HEK293 (cell line): Measurements from ENCODE around the gene PFN4.

ENCODE experiments used
- GLIS2 ChIP-seq: fragments of 450-650 bp; formaldehyde crosslinking; IDR thresholded peaks from 2 replicates; pipeline ENCODE4 v1.5.1; 2016; ENCODE audit warnings: missing biosample characterization, missing genetic modification characterization
- PRDM1 ChIP-seq: fragments of 450-650 bp; formaldehyde crosslinking; IDR thresholded peaks from 2 replicates; pipeline ENCODE4; 2016; ENCODE audit warnings: missing biosample characterization, missing genetic modification characterization
- REPIN1 ChIP-seq: fragments of 450-650 bp; formaldehyde crosslinking; IDR thresholded peaks from 2 replicates; pipeline ENCODE4 v1.5.1; 2017; ENCODE audit warnings: missing biosample characterization, missing genetic modification characterization, low read depth
- SP2 ChIP-seq: fragments of 450-650 bp; formaldehyde crosslinking; IDR thresholded peaks from 2 replicates; pipeline ENCODE4 v1.5.1; 2016; ENCODE audit warnings: missing biosample characterization, missing genetic modification characterization
- SP3 ChIP-seq: fragments of 450-650 bp; formaldehyde crosslinking; IDR thresholded peaks from 2 replicates; pipeline ENCODE4 v1.5.1; 2016; ENCODE audit warnings: missing biosample characterization, missing genetic modification characterization
- WT1 ChIP-seq: fragments of 450-650 bp; formaldehyde crosslinking; IDR thresholded peaks from 2 replicates; pipeline ENCODE4 v1.5.1; 2016; ENCODE audit warnings: missing biosample characterization, missing genetic modification characterization
- ZBTB7A ChIP-seq: fragments of 450-650 bp; formaldehyde crosslinking; IDR thresholded peaks from 2 replicates; pipeline ENCODE4 v1.5.1; 2016; ENCODE audit warnings: low read depth, missing biosample characterization, missing genetic modification characterization
- ZBTB8A ChIP-seq: fragments of 450-650 bp; formaldehyde crosslinking; IDR thresholded peaks from 2 replicates; pipeline ENCODE4 v1.5.1; 2016; ENCODE audit warnings: missing biosample characterization, missing genetic modification characterization
- ZNF112 ChIP-seq: fragments of 450-650 bp; formaldehyde crosslinking; IDR thresholded peaks from 2 replicates; pipeline ENCODE4 v1.5.0; 2017; ENCODE audit warnings: missing biosample characterization, missing genetic modification characterization
- ZNF121 ChIP-seq: fragments of 450-650 bp; formaldehyde crosslinking; IDR thresholded peaks from 2 replicates; pipeline ENCODE4 v1.5.1; 2016; ENCODE audit warnings: missing biosample characterization, missing genetic modification characterization
- ZNF2 ChIP-seq: fragments of 450-650 bp; formaldehyde crosslinking; IDR thresholded peaks from 2 replicates; pipeline ENCODE4 v1.5.1; 2016; ENCODE audit warnings: missing biosample characterization, missing genetic modification characterization
- ZNF211 ChIP-seq: fragments of 450-650 bp; formaldehyde crosslinking; IDR thresholded peaks from 2 replicates; pipeline ENCODE4 v1.5.1; 2016; ENCODE audit warnings: low read depth, missing biosample characterization, missing genetic modification characterization
- ZNF391 ChIP-seq: fragments of 450-650 bp; formaldehyde crosslinking; IDR thresholded peaks from 2 replicates; pipeline ENCODE4 v1.5.1; 2016; ENCODE audit warnings: low read depth, missing biosample characterization, missing genetic modification characterization, borderline replicate concordance
- ZNF394 ChIP-seq: fragments of 450-650 bp; formaldehyde crosslinking; IDR thresholded peaks from 2 replicates; pipeline ENCODE4 v1.5.1; 2016; ENCODE audit warnings: missing biosample characterization, missing genetic modification characterization, mild to moderate bottlenecking, moderate library complexity, borderline replicate concordance
- ZNF501 ChIP-seq: fragments of 450-650 bp; formaldehyde crosslinking; IDR thresholded peaks from 2 replicates; pipeline ENCODE4 v1.5.1; 2016; ENCODE audit warnings: missing biosample characterization, missing genetic modification characterization
- ZNF529 ChIP-seq: fragments of 450-650 bp; formaldehyde crosslinking; IDR thresholded peaks from 2 replicates; pipeline ENCODE4 v1.5.1; 2017; ENCODE audit warnings: missing genetic modification characterization, missing biosample characterization; ENCODE audit not compliant: insufficient replicate concordance
- ZNF530 ChIP-seq: fragments of 450-650 bp; formaldehyde crosslinking; IDR thresholded peaks from 2 replicates; pipeline ENCODE4 v1.5.1; 2016; ENCODE audit warnings: low read depth, missing biosample characterization, missing genetic modification characterization
- ZNF561 ChIP-seq: fragments of 450-650 bp; IDR thresholded peaks from 2 replicates; pipeline ENCODE4 v1.5.1; 2018; ENCODE audit warnings: missing biosample characterization, missing genetic modification characterization, borderline replicate concordance
- ZNF654 ChIP-seq: fragments of 450-650 bp; formaldehyde crosslinking; IDR thresholded peaks from 2 replicates; pipeline ENCODE4 v1.5.1; 2016; ENCODE audit warnings: low read depth, missing biosample characterization, missing genetic modification characterization
- ZNF660 ChIP-seq: fragments of 450-650 bp; IDR thresholded peaks from 2 replicates; pipeline ENCODE4 v1.5.1; 2018; ENCODE audit warnings: missing biosample characterization, mild to moderate bottlenecking, missing genetic modification characterization
- ZNF76 ChIP-seq: fragments of 450-650 bp; formaldehyde crosslinking; IDR thresholded peaks from 2 replicates; pipeline ENCODE4; 2016; ENCODE audit warnings: low read depth, missing biosample characterization, missing genetic modification characterization, borderline replicate concordance
- ZSCAN30 ChIP-seq: fragments of 450-650 bp; IDR thresholded peaks from 2 replicates; pipeline ENCODE4 v1.5.1; 2018; ENCODE audit warnings: missing biosample characterization, mild to moderate bottlenecking, missing genetic modification characterization, moderate library complexity
- TF ChIP-seq, protein P1 (sequence below): fragments of 450-650 bp; formaldehyde crosslinking; IDR thresholded peaks from 2 replicates; pipeline ENCODE4 v1.5.1; 2016; ENCODE audit warnings: missing biosample characterization, missing genetic modification characterization
- TF ChIP-seq, protein P2 (sequence below): fragments of 450-650 bp; formaldehyde crosslinking; IDR thresholded peaks from 2 replicates; pipeline ENCODE4 v1.5.1; 2016; ENCODE audit warnings: missing biosample characterization, missing genetic modification characterization

Gene PFN4

DNA sequence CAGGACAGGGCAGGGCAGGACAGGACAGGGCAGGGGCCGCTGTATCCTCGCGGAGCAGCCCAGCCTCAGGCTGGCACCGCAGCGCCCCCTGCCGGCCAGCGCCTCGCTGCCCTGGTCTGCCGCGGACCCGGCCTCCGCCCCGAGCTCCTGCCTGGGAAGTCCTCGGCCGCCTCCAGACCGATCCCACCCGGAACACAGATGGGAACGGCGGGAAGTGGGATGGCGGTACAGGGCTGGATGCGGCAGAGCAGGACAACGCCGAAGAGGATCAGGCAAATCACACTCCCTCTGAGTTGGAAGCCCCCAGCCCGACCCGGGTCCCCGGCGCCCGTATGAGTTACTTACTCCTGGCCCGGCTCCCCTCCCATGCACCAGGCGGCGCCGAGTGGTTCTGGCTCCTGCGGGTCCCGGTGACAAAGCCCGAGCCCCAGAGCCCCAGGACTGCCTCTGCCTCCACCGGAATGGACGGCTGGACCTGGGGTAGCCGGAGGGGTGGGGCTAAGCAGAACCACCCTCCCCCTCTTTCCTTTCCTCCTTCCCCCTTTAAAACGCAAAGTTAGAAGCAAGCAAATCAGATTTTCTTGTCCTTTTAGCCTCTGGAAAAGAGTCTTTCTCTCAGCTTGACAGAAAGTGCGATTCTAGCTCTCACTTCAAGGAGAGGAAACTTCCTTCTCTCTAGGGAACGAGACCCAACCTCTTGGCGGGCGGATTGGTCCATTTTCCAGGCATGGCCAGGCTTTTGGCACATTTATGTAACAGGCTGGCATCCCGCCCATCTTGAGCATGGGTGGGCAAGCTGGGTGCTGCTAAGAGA is 38.5 kb downstream of the PFN4 start, which contains the start of gene TP53I3 (continued):
- TF ChIP-seq REPIN1 (tag by site-specific recombination) (0 out of 2 replicates have a peak, but pooled peaks have one; percentile 31), ZBTB7A (no peak), ZNF2 (tag by site-specific recombination) (peak; percentile 81; the same call in 1 of the 2 replicates), ZNF76 (tag by site-specific recombination) (peak; percentile 63; the same call in 1 of the 2 replicates), ZNF530 (tag by site-specific recombination) (no peak), ZNF529 (tag by site-specific recombination) (no peak), ZNF501 (peak; percentile 93), ZNF660 (tag by site-specific recombination) (peak; percentile 47; the same call in 1 of the 2 replicates), ZNF561 (tag by site-specific recombination) (peak; percentile 76), GLIS2 (peak; percentile 39), ZNF121 (tag by site-specific recombination) (peak; percentile 91; the same call in 1 of the 2 replicates), ZNF112 (tag by site-specific recombination) (no peak), WT1 (no peak), PRDM1 (tag by site-specific recombination) (peak; percentile 81), ZSCAN30 (tag by site-specific recombination) (peak; percentile 83; the same call in 1 of the 2 replicates), ZNF391 (tag by site-specific recombination) (peak; percentile 61; the same call in 1 of the 2 replicates), ZBTB8A (tag by site-specific recombination) (peak; percentile 87), ZNF211 (no peak), SP3 (tag by site-specific recombination) (peak; percentile 27), SP2 (tag by site-specific recombination) (peak; percentile 67), ZNF394 (tag by site-specific recombination) (no peak), ZNF654 (tag by site-specific recombination) (peak; percentile 20; the same call in 1 of the 2 replicates)
- TF ChIP-seq, protein P1, sequence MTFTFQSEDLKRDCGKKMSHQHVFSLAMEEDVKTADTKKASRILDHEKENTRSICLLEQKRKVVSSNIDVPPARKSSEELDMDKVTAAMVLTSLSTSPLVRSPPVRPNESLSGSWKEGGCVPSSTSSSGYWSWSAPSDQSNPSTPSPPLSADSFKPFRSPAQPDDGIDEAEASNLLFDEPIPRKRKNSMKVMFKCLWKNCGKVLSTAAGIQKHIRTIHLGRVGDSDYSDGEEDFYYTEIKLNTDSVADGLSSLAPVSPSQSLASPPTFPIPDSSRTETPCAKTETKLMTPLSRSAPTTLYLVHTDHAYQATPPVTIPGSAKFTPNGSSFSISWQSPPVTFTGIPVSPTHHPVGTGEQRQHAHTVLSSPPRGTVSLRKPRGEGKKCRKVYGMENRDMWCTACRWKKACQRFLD (tag by site-specific recombination), result no peak
- TF ChIP-seq, protein P2, sequence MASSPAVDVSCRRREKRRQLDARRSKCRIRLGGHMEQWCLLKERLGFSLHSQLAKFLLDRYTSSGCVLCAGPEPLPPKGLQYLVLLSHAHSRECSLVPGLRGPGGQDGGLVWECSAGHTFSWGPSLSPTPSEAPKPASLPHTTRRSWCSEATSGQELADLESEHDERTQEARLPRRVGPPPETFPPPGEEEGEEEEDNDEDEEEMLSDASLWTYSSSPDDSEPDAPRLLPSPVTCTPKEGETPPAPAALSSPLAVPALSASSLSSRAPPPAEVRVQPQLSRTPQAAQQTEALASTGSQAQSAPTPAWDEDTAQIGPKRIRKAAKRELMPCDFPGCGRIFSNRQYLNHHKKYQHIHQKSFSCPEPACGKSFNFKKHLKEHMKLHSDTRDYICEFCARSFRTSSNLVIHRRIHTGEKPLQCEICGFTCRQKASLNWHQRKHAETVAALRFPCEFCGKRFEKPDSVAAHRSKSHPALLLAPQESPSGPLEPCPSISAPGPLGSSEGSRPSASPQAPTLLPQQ (tag by site-specific recombination), result peak; percentile 57
